ENCODE measurements around the gene HDLBP.

DNA sequence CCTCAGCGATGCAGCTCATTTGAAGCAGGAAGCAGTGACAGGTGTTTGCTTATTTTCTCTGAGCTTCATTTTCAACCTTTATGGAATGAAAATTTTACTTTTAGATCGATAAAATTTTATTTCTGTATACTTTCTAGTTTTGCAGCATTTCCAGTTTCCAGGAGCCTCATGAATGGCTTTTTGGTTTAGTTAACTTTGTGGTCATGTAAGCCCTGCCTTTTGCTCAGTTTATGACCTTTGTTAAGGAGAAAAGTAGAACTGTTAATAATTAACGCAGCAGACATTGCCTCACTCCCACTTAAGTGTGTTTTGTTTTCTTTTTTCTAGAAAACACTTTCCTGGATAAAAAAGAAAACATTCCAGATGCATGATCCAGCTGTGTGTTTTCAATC, 36.2 kb upstream of the HDLBP start:
- no peak for TF ChIP-seq GATA2 (IDR thresholded peaks at IDR 0.05; ENCODE audit: low read depth, low read length)
- no peak for TF ChIP-seq GATA3 (IDR thresholded peaks at IDR 0.05; ENCODE audit: low read depth, low read length)

All from SH-SY5Y (cell line).